GM21723 (cell line): ENCODE measurements around the gene ARHGAP24.
"Not testable (repeated sequence)": the region's sequence is repeated elsewhere in the genome, so short reads cannot be mapped to it uniquely, and the experiment has no call there.

ENCODE experiments used
- ATAC-seq: cut with Tn5 transposase; IDR thresholded peaks from one replicate; pipeline ENCODE4 v1.9.1; 2021; ENCODE audit warnings: mild to moderate bottlenecking, moderate library complexity; ENCODE audit not compliant: unreplicated experiment

The ARHGAP24 gene

GRCh38 chr4:85515701-85516100, 40.8 kb downstream of the ARHGAP24 start:
- no peak for ATAC-seq

- ATAC-seq: not testable (repeated sequence)
These were observed 43.6 kb downstream of the ARHGAP24 start for GRCh38 chr4:85518526-85518925.

- no peak for ATAC-seq
These were observed 46.1 kb downstream of the ARHGAP24 start for GRCh38 chr4:85520765-85521749.

GRCh38 chr4:85522277-85522676, 47.3 kb downstream of the ARHGAP24 start:
- ATAC-seq: no peak

- no peak for ATAC-seq
These were observed 47.9 kb downstream of the ARHGAP24 start for GRCh38 chr4:85522836-85523235.

- ATAC-seq: no peak
These were observed 52.9 kb downstream of the ARHGAP24 start for GRCh38 chr4:85527815-85528214.

- ATAC-seq: no peak
These were observed 56.8 kb downstream of the ARHGAP24 start for GRCh38 chr4:85531560-85532341.

GRCh38 chr4:85534120-85534519, 59.2 kb downstream of the ARHGAP24 start:
- no peak for ATAC-seq

GRCh38 chr4:85543832-85544231, 68.9 kb downstream of the ARHGAP24 start:
- no peak for ATAC-seq

GRCh38 chr4:85544751-85545150, 69.8 kb downstream of the ARHGAP24 start:
- no peak for ATAC-seq

GRCh38 chr4:85548116-85548515, 73.2 kb downstream of the ARHGAP24 start:
- ATAC-seq: no peak

- ATAC-seq: no peak
These were observed 73.9 kb downstream of the ARHGAP24 start for GRCh38 chr4:85548841-85549240.

- no peak for ATAC-seq
These were observed 80.3 kb downstream of the ARHGAP24 start for GRCh38 chr4:85555206-85555605.

- ATAC-seq: no peak
These were observed 81.3 kb downstream of the ARHGAP24 start for GRCh38 chr4:85556283-85556682.

- peak; percentile 93 for ATAC-seq
These were observed 82.3 kb downstream of the ARHGAP24 start for GRCh38 chr4:85557016-85557901.

- no peak for ATAC-seq
These were observed 91.0 kb downstream of the ARHGAP24 start for GRCh38 chr4:85565761-85566480.

GRCh38 chr4:85569730-85570299, 94.9 kb downstream of the ARHGAP24 start:
- peak; percentile 76 for ATAC-seq

- ATAC-seq: no peak
These were observed 95.4 kb downstream of the ARHGAP24 start for GRCh38 chr4:85570388-85570787.

GRCh38 chr4:85571008-85571407, 96.1 kb downstream of the ARHGAP24 start:
- no peak for ATAC-seq

GRCh38 chr4:85573270-85573669, 98.3 kb downstream of the ARHGAP24 start:
- ATAC-seq: no peak
